ENCODE results near the gene HIBADH.
"Not testable (repeated sequence)": the region's sequence is repeated elsewhere in the genome, so short reads cannot be mapped to it uniquely, and the experiment has no call there.

Gene HIBADH

DNA sequence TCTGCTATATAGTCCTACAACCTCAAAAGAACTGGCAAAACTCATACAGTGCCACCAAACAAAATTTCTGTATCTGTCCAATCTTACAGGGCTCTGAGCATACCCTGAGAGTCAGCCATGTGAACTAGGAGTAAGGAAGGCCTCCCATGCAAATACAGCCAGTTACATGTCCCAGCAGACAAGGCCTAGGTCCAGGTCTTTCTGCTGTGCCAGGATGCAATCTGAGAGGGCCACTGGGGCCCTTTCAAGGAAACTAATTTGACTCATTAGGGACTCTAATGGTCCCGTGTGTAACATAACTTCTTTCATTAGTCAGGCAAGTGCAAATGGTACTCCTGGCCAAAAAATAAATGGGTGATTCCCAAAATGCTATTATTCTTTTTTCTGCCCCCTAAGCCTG is 17.9 kb upstream of the HIBADH start:
- DNase-seq (ENCODE audit: low read depth in 1 of 2, low spot score in 1 of 2), result no peak

DNA sequence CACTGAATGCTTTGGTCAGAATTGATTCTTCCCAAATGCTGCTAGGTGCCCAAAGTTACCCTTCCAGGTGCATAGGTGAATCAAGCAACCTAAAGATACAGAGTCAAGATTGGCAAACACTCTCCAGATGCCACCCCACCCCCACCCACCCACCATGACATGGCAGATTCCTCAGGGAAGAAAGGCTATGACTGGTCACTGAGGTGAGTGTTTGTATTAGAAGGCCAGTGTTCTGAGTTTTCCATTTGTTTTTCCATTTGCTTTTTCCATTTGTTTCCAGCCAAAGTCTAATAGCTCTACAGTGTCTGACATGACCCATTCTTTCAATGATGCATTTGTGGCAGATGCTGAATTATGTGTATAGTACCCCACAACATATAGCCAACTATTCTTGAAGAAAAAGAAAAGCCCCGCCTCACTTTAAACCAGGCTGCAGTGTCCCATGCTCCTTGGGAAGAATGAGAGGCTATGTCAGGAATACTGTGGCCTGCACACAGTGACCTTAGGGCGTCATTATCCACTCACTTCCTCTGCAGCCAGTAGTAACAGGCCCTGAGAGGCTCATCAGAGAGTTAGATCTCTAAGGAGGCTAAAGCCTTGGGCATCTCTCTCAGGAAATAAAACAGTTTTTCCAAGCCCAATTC is 16.1 kb upstream of the HIBADH start:
- no peak for DNase-seq (ENCODE audit: low read depth in 1 of 2, low spot score in 1 of 2)

DNA sequence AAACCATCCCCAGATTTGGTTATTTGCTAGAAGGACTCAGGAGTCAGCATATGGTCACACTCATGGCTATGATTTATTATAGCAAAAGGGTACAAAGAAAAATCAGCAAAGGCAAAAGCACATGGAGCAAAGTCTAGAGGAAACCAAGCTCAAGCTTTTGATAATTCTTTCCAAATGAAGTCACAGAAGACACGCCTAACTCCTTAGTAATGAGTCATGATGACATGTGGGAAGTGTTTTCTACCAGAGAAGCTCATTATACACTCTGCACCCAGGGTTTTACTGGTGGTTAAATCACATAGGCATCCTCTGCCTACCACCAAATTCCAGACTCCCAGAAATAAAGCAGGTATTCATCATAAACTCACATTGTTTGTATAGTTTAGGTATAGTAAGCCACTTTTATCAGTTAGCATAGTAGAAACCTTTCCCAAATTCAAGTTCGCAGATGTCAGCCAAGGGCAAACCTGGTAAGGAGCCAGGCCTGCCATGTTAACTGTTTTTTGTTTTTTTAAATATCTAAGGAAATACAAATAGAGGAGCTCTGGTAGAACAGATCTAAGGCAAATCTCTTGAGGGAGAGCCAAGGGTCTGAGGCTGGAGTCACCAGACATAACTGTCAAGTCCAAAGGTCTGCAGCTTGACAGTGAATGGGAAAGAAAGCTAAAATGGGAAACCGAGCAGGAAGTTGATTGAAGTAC is 15.4 kb upstream of the HIBADH start:
- no peak for DNase-seq (ENCODE audit: low read depth in 1 of 2, low spot score in 1 of 2)

DNA sequence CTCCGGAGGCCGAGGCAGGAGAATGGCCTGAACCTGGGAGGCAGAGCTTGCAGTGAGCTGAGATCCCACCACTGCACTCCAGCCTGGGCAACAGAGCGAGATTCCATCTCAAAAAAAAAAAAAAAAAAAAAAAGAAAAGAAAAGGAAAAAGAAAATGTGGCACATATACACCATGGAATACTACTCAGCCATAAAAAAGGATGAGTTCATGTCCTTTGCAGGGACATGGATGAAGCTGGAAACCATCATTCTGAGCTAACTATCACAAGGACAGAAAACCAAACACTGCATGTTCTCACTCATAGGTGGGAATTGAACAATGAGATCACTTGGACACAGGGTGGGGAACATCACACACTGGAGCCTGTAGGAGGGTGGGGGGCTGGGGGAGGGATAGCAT is 11.4 kb upstream of the HIBADH start:
- not testable (repeated sequence) for DNase-seq (ENCODE audit: low read depth in 1 of 2, low spot score in 1 of 2)

DNA sequence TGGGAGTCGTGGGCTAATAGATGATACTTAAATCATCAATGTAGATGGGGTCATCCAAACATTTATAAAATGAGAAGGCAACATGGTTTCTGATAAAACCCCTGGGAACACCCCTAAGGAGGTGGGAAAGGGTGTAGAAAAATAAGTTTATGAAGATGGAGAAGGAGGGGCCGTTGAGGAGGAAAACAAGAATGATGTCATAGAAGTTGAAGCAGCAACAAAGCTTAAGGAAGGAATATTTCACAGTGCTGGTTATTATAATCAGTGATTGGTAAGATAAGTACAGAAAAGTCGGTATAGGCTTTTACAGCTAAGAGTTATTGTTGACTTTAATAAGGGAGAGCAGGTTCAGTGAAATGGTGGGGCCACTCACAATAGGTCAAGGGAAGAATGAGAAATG is 9.0 kb upstream of the HIBADH start:
- no peak for DNase-seq (ENCODE audit: low read depth in 1 of 2, low spot score in 1 of 2)

DNA sequence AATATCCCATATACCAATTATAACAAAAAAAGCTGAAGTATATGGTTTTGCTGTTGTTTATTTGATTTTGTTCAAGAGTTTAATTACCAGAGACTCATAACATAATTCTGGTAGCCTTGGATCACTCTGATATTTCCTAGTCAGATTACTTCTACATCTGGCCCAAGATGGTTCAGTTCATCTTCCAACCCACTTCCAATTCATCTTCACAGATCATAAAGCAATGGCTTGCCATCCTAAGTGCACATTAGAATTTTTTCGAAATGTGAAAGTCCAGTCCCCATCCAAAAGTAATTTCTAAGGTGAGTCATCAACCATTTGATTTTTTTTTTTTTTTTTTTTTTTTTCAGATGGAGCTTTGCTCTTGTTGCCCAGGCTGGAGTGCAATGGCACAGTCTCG is 8.0 kb upstream of the HIBADH start:
- DNase-seq (ENCODE audit: low read depth in 1 of 2, low spot score in 1 of 2), result no peak

DNA sequence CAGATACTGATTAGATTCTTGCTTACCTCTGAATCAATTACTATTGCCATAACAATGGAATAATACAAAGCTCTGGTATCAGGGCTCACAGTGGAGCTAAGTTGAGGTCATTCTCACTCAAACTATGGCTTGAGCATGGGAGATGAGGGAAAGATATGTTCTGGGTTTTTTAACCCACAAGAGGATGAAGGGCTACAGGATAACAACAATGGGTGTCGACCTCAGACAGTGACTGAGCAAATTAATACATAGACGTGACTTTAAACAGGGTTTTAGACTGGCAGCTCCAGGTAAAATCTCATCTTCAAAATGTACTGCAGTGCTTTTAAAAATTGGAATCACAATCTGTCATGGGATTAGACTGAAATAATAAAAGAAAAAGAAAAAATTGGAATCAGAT is 7.5 kb upstream of the HIBADH start:
- no peak for DNase-seq (ENCODE audit: low read depth in 1 of 2, low spot score in 1 of 2)

DNA sequence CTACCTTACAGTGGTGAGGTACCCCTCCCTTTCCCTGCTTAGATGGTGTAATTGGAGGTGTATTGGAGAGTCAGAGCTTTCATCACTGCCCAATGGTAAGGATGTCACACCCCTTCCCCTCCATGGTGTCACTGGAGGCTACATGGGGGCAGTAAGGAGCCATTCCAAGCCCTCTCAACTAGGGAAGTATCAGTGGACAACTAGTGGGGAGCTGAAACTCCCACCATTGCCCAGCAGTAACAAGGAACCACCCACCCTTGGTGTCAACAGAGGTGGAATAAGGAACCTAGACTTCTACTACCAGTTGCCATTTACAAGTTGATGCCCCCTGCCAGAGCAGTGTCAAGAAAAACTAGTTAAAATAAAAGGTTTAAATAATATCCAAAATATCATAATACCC is 2.8 kb upstream of the HIBADH start:
- DNase-seq (ENCODE audit: low read depth in 1 of 2, low spot score in 1 of 2), result no peak

DNA sequence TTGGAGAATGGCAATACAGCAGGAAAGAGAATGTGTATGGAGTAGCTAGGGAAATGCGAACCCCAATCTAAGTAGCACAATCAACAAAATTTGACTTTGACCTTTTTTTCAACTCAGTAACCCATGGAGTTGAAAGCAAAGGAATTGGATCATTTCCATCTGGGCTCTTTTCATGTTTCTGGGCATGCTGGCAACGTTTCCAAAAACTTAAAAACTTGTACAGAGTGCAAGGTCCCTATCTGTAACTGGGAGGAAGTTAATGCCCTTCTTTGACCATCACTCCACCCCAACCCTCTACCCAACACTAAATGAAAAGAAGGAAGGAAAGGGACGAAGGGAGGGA is 1.3 kb upstream of the HIBADH start:
- no peak for DNase-seq (ENCODE audit: low read depth in 1 of 2, low spot score in 1 of 2)

DNA sequence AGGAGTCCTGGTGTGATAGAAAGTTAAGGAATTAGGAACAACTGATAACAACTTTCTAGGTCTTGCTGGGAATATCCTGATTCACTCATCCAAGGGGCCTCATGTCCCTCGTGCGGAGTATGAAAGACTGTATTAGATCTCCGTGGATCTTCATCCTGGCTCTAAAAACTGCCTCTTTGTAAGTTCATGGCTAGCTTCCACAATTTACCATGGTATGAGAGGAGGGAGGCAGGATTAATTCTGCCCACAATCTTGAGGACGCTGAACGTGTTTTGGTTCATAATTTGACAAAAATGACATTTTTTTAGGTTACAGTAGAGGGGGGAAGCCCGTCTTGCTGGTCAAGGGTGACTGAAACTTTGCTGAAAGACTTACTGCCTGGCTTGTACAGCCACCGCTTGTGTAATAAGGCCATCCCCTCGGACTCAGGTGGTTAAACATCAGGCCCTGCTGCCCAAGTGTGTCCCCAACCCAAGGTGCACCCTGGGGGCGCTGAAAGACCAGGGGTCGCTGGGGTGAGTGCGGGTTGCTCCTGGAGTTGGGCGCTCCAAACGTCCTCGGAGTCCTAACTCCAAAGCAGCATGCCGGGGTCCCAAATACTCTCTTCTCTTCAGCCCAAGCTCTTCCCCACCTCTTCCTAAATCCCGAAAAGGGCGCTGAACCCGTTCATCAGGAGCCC is 733 bp downstream of the HIBADH start:
- peak in 1 of 2 donors; percentile 3 for DNase-seq (ENCODE audit: low read depth in 1 of 2, low spot score in 1 of 2)

DNA sequence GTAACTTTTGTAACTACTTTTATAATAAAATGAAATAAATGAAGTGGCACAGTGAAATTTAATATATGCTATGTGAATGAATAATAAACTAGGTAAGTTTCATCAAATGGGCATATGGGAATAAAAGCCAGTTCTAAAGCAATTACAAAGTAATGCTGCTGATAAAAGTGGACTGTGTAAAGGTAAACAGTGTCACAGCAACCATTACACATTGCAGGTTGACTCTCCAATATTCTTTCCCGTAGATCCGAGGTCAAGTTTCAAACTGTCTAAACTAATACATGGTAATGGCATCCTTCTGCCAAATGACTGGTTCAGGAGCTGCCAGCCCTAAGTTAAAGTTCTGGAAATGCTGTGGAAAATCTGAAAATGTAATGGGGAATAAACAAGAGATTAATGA is 6.0 kb downstream of the HIBADH start:
- DNase-seq (ENCODE audit: low read depth in 1 of 2, low spot score in 1 of 2), result no peak

DNA sequence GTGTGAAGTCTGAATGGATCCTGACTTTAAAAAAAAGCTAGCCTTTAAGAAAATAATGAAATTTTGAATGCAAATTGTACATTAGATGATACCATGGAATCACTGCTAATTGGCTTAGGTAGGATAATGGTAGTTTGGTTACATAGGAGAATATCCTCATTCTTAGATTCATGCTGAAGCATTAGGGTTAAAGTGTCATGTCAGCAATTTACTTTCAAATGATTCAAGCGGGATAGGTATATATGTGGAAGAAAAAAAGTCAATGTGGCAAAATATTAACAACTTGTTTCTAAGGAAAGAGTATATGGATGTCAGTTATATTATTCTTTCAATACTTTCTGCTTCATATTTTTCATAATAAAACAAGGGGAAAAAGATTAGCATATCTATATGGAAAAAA is 7.5 kb downstream of the HIBADH start:
- DNase-seq (ENCODE audit: low read depth in 1 of 2, low spot score in 1 of 2), result no peak

DNA sequence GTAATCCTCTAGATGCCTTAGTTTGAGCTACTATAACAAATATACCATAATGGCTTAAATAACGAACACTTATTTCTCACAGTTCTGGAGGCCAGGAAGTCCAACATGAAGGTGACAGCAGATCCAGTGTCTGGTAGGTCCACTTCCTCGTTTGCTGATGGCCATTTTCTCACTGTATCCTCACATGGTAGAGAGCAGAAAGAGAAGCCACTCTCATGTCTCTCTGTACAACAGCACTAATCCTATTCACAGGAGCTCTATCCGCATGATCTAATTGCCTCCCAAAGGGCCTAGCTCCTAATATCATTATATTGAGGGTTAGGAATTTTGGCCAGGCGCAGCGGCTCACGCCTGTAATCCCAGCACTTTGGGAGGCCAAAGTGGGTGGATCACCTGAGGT is 10.2 kb downstream of the HIBADH start:
- no peak for DNase-seq (ENCODE audit: low read depth in 1 of 2, low spot score in 1 of 2)

DNA sequence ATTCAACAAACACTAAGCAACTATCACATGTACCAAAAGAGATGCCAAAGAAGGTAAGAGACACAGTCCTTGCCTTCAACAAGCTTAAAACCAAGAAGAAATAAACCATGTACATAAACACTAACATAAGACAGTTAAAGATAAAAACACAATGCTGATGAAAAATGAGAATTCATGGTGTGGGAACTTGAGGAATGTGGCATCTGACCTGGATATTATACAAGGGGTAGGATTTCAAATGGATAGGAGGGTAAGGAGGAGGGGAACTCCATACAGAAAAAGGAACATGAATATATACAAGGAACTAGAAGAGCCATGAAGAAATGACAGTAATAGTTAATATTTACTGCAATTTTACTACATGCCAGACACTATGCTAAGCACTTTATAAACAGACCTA is 11.0 kb downstream of the HIBADH start:
- no peak for DNase-seq (ENCODE audit: low read depth in 1 of 2, low spot score in 1 of 2)

DNA sequence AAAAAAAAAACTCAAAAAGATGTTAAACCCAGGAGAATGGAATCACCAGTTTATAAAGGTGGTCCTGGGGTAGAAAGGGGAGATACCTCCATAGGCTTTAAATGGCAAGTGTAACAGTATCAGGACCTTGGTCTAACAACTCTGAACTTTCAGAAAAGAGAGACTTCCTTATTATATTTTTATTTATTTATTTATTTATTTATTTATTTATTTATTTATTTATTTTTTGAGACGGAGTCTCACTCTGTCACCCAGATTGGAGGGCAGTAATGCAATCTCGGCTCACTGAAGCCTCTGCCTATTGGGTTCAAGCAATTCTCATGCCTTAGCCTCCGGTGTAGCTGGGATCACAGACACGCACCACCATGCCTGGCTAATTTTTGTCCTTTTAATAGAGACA is 12.4 kb downstream of the HIBADH start:
- no peak for DNase-seq (ENCODE audit: low read depth in 1 of 2, low spot score in 1 of 2)

DNA sequence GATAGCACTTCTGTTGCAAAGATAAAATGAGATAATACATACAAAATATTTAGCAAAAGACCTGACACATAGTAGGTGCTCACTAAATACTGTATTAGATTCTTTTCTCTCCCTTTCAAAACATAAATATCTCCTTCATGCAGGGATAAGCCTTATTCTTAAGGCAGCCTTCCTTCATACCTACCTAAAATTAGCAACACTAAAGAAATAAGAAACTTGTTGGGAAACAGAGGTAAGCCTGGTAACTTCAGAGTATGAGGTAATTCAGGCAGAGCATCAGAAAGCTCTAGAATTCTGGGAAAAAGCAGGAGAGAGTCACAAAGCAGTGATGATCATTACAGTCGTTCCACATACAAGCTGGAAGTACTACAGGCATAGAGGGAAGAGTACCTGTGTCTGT is 15.2 kb downstream of the HIBADH start:
- no peak for DNase-seq (ENCODE audit: low read depth in 1 of 2, low spot score in 1 of 2)

DNA sequence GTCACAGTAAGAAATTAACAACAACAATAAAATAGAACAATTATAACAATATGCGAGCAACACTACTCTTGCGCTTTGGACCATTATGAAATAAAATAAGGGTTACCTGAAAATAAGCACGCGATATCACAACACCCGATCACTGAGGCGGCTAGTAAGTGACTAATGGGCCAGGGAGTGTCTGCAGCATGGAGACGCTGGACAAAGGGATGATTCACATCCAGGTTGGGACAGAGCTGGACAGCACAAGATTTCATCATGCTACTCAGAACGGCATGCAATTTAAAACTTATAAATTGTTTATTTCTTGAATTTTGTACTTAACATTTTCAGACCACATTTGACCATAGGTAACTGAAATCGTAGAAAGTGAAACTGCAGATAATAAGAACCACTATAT is 15.6 kb downstream of the HIBADH start:
- DNase-seq (ENCODE audit: low read depth in 1 of 2, low spot score in 1 of 2), result no peak

DNA sequence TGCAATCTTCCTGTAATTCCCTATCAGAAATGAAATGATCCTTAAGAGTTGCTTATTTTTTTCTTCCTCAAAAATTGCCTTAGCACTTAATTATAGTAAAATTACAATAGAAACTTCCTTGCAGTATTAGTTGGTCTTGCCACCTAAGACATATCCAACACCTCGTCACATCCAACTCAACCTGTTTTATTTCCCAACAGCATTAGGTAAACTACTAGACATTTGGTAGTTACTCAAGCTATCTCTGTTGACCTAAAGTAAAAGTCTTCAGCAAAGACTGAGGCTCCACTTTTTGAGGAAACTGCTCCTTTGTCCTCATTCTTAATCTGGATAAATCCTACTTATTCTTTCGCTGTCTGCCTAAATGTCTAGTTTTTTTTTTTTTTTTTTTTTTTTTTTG is 20.4 kb downstream of the HIBADH start:
- DNase-seq (ENCODE audit: low read depth in 1 of 2, low spot score in 1 of 2), result no peak

DNA sequence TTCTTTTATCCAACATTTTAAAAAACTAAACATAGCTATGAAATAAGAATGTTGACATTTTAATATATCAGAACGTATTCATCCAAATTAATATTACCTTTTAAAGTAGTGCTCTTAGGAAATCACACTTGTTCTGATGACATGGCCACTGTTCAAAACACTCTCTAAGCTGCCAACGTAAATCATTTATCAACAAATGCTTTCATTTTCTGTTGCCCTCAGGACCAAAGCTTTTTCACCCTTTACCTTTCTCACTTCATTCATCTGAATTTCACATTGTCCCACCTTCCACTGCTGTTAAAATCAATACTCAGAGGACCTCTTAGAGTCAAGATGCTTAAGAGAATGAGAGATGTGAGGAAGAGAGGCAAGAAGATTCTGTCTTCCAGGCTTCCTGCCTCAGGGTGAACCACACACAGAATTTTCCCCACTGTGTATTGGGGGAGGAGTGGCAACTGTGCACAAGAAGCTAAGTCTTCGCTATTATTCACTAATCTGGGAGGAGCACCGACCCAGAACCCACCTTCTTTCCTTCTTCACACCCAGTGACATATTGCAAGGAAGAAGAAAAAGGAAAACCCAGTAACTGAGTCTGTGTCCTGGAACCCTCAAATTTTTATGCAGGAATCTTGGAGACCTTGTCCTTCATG is 21.0 kb downstream of the HIBADH start:
- no peak for DNase-seq (ENCODE audit: low read depth in 1 of 2, low spot score in 1 of 2)

DNA sequence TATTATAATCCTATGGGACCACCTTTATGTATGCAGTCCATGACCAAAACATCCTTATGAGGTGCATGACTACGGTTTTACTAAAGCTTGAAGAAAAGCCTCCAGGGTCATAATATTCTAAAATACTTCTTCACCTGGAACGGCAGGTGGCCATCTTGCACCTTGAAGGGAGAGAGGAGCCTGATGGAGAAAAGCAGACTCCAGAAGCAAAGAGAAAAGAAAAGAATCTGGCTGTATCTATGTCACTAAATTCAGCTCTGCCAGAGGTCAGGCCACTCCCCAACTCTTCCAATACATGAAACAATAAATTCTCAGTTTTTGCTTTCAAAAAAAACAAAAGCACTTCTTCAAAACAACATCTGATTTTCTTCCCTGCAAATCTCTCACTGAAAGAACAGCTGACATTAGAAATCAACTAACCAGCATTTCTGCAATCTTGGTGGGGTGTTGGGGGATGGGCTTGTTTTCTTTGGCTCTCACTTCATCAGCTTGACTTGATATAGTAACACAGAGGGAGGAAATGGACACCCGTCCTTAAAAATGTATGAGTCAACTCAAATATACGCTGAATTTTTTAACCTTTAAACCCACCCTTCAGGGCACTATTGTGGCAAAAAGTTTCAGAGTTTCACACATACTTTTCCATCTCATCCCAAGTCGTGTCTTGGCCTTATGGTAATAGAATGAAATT is 21.7 kb downstream of the HIBADH start:
- no peak for DNase-seq (ENCODE audit: low read depth in 1 of 2, low spot score in 1 of 2)

DNA sequence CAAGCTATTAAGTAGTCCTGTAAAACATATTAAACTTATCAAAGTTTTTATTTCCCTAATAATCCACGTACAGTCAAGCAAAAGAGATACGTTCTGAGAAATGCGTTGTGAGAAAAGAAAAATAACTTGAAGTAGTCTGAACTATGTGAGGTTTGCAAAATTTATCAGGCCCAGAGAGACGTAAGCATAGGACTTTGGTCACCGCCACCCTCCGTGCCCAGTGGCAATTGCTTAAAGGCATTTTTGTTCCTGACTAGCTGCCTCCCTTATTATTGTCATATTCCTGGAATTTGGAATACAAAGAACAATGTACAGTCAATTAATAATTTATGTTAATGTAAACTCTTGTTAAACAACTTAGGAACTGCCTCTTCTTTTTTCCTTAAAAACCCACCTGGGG is 22.8 kb downstream of the HIBADH start:
- DNase-seq (ENCODE audit: low read depth in 1 of 2, low spot score in 1 of 2), result no peak

DNA sequence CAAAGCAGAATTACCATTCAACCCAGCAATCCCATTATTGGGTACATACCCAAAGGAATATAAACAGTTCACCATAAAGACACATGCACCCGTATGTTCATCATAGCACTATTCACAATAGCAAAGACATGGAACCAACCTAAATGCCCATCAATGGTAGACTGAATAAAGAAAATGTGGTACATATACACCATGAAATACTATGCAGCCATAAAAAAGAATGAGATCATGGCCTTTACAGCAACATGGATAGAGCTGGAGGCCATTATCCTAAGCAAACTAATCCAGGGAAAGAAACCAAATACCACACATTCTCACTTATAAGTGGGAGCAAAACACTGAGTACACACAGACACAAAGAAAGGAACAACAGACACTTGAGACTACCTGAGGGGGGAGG is 23.6 kb downstream of the HIBADH start:
- not testable (repeated sequence) for DNase-seq (ENCODE audit: low read depth in 1 of 2, low spot score in 1 of 2)

All from activated T-helper 1 cell treated with anti-CD3 and anti-CD28 coated beads, Interleukin-2, amount 50 U/mL, for 16 hours (primary cell).